Posterior cingulate gyrus (tissue), 11 donors: ENCODE data around the gene PTPRR.

Experiments used
- DNase-seq, 10 donors: peaks; one replicate each; pipeline versions ENCODE4 v3.0.0 to v3.0.0-alpha.2; 2020 to 2021; ENCODE audit warnings: mixed read lengths in 3 of 10
- intact Hi-C: fragments of 100-400 bp; cut with DNase I; formaldehyde crosslinking; loops from one replicate; pipeline ENCODE4 v1.15.1; 2023

Gene PTPRR

GRCh38 chr12:70918321-70918720 is 2.2 kb downstream of the PTPRR start:
- intact Hi-C loops: no loop called here
- no peak for DNase-seq

- intact Hi-C loops: no loop called here
- no peak for DNase-seq
These were observed 9.9 kb downstream of the PTPRR start for GRCh38 chr12:70910666-70911065.

- intact Hi-C loops: no loop called here
- DNase-seq: peak in 1 of 10 donors; percentile 56
These were observed 11.6 kb downstream of the PTPRR start for GRCh38 chr12:70908978-70909377.

DNA sequence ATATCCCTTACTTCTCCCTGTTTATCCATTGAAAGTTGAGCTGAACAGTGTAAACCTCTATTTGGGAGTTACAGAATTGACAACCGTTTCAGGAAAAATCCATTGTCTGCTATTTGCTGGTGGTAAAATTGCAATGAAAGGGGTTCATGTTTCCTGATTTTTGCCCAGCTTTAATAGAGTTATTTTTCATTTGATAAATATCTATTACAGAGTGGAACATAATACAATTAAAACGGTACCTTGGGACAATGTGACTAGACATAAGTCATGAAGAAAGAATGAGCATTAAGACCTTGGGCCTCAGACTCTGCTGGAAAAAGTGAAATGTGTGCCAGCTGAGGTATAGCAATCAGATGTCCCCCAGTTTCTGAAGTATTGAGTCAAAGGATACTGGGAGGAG is 13.1 kb downstream of the PTPRR start:
- intact Hi-C loops: no loop called here
- no peak for DNase-seq

GRCh38 chr12:70895956-70896355 is 24.6 kb downstream of the PTPRR start:
- DNase-seq: no peak
- intact Hi-C loops: no loop called here

DNA sequence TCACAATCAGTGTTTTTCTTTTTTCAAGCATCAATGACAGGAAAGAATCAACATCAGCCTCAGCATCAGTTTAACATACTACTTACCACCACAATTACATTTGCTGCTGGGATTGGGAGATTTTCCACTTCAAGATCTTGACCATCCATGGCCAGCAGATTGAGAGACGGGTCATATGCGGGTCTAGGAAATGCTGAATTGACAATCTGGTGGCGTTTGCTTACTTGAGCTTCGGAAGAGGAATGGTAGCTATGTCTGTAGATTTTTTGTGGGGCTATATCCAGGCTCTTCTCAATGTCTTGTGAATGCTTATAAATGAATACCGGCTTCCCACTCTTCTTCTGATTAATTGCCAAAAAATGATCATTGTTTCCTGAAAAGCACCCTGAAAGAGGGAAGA is 27.9 kb downstream of the PTPRR start:
- no peak for DNase-seq
- intact Hi-C loops: no loop called here

DNA sequence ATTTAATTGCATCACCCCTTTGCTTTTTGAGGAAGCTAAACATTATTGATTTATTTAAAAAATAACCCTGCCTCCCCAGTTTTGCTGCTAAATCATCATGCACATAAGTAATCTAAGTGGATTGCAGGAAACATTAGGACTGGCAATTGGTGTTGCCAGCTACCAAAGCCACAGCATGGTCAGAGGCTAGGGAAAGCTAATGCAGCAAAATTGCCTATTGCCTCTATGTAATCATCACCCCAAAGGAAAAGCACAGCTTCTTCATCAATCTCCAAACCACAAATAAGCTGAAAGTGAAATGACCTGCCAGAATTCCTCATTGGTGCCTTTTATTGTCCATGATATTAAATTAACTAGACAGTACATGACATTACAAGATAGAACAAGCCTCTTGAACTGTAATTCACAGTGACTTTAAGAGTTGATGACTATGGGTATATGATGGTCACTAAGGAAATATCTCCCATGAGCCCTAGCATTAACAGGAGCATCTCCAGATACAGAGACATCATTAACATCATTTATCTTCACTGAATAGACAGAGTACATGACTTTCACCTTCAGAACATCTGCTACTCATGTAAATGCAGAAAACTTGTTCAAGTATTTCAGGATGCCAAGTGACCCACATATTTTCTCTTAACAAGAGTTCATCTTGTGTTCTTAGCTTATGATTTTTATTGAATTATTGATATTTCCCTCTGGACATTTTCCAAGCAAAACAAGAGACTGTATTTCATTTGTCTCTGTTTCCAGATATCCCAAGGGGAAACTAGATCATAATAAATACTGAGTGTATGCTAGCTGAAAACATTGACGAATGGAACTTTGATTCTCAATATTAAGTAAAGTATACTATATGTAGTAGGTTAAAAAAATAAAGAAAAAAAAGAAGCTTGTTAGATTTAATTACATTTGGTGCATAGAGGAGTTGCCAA is 29.4 kb downstream of the PTPRR start:
- no peak for DNase-seq
- intact Hi-C loops: no loop called here

GRCh38 chr12:70885956-70886355 is 34.6 kb downstream of the PTPRR start:
- DNase-seq: no peak
- intact Hi-C loops: no loop called here

DNA sequence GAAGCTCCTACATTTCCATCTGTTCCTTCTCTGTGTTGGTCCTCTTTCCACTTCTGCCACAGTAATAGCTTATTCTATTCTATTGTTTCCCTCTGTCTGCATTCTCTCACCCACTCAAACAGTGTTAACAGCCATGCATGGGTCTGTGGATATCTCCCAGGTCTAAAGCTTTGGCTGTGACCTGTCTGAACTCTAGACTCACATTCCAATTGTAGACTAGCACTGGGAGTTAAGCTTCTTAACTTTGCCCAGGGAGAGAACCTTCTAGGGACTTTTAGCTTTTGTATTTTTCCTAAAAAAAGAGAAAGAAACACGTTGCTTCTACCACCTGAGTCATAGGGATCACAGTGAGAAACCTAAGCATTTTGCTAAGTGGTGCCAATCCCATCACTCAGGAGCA is 36.7 kb downstream of the PTPRR start:
- DNase-seq: no peak
- intact Hi-C loops: no loop called here

DNA sequence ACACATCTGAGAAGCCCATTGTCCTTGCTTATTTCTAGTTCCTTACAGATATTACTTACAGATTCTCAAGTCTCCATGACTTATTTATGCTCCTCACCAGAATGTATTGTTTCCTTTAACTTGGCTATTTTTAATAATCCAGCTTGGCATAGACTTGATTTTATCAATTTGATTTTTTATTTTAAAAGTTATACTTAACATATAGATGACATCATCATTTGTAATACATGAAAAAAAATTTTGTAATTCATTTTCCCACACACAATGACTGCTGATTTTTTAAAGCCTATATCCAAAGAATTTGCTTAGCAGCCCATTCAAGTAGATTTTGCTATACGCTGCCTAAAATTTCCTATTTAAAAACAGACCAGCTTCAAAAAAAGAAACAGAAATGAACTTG is 39.8 kb downstream of the PTPRR start:
- intact Hi-C loops: no loop called here
- no peak for DNase-seq

DNA sequence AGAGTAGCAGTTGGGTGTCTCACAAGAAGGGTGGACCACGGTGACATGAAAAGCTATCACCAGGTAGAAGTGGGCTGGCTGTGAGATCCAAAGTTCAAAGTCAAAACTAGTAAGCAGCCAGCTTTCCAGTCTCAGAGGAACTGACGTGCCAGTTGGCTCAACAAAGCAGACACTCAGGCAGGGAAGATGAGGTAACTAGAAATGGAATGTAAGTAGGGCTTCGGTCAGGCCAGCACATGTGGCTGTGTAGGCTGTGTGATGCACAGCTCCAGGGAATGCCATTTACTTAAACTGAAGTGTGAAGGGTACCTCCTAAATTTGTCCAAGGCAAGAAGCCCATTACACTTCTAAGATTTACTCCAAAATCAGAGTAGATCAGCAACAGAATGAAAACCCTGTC is 43.6 kb downstream of the PTPRR start:
- intact Hi-C loops: no loop called here
- DNase-seq: peak in 7 of 10 donors; percentile 9 to 85 (median 37)

- intact Hi-C loops: no loop called here
- no peak for DNase-seq
These were observed 44.9 kb downstream of the PTPRR start for GRCh38 chr12:70875628-70876027.

DNA sequence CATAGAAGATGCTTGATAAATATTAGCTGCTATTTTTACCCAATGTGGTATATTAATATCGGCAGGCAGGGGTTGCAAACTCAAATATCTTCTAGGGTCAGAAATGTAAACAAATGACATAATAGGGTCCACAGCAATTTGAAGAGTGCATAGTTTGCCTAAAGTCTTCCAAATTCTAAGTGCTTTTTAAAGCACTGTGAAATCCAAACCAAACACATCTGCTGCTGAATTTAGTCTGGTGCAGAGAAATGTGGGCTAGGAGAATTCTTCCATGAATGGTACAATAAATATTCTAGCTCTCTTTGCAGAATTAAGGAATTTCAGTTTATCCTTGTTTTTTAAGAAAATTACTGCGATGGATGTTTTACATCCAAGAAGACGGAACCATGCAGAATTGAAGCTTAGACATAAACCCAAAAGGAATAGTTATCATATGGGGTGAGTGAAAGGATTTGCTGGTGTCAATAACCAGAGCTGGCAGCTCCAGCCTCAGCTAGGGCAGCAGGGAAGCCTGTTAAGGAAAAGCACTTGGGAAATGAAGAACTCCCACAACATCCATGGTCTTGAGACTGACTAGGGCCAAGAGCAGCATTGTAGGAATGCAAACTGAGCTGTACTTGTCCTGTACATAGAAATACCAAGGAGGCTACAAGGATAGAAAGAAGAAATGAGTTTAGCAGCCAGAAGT is 65.5 kb downstream of the PTPRR start:
- peak in 1 of 10 donors; percentile 83 for DNase-seq
- intact Hi-C loops: loop anchor here (10.0 kb wide), 1 partner anchor 970 kb away; no protein-coding TSS in a partner anchor

- intact Hi-C loops: loop anchor here (10.0 kb wide), 1 partner anchor 969 kb away; no protein-coding TSS in a partner anchor
- DNase-seq: no peak
These were observed 66.4 kb downstream of the PTPRR start for GRCh38 chr12:70854138-70854537.

DNA sequence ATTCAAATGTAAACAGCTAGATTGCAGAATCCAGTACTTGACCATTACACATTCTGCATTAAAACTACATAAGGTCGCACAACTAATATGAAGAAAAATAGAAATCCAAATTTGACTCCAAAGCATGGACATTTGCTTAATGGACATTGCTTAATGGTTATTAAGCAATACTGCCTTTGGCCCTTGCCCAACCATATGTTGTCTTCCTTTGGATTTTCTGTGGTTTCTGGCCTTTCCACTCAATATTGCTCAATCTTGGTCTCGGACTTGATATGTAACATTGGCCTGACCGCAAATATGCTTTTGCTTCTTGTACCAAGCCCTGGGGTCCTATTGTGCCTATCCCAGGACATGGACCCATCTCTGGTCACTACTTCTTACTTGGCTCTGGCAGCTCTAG is 67.2 kb downstream of the PTPRR start:
- no peak for DNase-seq

GRCh38 chr12:70852416-70853150 is 68.0 kb downstream of the PTPRR start:
- DNase-seq: no peak
- intact Hi-C loops: loop anchor here (10.0 kb wide), 1 partner anchor 968 kb away; no protein-coding TSS in a partner anchor

More for the DNA sequence above, 67.2 kb downstream of the PTPRR start:
- intact Hi-C loops: loop anchor here (10.0 kb wide), 1 partner anchor 969 kb away; no protein-coding TSS in a partner anchor

GRCh38 chr12:70849265-70849960 is 71.1 kb downstream of the PTPRR start:
- intact Hi-C loops: loop anchor here (1.0 kb wide), 1 partner anchor 116 kb away; no protein-coding TSS in a partner anchor
- no peak for DNase-seq

- intact Hi-C loops: no loop called here
- DNase-seq: no peak
These were observed 72.7 kb downstream of the PTPRR start for GRCh38 chr12:70847871-70848270.

GRCh38 chr12:70845268-70845667 is 75.3 kb downstream of the PTPRR start:
- no peak for DNase-seq
- intact Hi-C loops: no loop called here

DNA sequence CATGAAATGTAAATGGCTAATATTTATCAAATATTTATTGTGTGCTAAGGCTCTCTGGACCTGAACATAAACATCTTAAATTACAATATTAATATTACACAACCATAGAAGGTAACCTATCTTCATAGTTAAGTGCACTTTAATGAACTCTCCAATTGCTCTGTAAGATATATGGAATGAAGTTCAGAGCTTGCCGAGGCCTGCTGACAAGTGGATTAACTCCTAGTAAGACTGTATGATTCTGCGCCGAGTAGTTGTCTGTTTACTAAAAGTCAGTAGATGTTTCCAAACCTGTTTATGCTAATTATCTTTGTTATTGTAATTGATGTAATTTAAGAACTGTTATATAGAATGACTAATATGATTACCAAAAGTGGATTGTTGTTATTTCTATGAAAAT is 77.2 kb downstream of the PTPRR start:
- no peak for DNase-seq
- intact Hi-C loops: no loop called here
